ENCODE data around the gene HSPA1B.
"Not testable (repeated sequence)": the region's sequence is repeated elsewhere in the genome, so short reads cannot be mapped to it uniquely, and the experiment has no call there.

Gene HSPA1B

DNA sequence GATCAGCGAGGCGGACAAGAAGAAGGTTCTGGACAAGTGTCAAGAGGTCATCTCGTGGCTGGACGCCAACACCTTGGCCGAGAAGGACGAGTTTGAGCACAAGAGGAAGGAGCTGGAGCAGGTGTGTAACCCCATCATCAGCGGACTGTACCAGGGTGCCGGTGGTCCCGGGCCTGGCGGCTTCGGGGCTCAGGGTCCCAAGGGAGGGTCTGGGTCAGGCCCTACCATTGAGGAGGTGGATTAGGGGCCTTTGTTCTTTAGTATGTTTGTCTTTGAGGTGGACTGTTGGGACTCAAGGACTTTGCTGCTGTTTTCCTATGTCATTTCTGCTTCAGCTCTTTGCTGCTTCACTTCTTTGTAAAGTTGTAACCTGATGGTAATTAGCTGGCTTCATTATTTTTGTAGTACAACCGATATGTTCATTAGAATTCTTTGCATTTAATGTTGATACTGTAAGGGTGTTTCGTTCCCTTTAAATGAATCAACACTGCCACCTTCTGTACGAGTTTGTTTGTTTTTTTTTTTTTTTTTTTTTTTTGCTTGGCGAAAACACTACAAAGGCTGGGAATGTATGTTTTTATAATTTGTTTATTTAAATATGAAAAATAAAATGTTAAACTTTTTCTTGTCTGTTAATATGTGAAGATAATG is 2.2 kb downstream of the HSPA1B start:
- DNase-seq = peak; percentile 72

GRCh38 chr6:31830886-31831335 is 3.4 kb downstream of the HSPA1B start:
- DNase-seq = no peak

- DNase-seq = no peak
Measured at GRCh38 chr6:31831350-31832215, 4.0 kb downstream of the HSPA1B start.

DNA sequence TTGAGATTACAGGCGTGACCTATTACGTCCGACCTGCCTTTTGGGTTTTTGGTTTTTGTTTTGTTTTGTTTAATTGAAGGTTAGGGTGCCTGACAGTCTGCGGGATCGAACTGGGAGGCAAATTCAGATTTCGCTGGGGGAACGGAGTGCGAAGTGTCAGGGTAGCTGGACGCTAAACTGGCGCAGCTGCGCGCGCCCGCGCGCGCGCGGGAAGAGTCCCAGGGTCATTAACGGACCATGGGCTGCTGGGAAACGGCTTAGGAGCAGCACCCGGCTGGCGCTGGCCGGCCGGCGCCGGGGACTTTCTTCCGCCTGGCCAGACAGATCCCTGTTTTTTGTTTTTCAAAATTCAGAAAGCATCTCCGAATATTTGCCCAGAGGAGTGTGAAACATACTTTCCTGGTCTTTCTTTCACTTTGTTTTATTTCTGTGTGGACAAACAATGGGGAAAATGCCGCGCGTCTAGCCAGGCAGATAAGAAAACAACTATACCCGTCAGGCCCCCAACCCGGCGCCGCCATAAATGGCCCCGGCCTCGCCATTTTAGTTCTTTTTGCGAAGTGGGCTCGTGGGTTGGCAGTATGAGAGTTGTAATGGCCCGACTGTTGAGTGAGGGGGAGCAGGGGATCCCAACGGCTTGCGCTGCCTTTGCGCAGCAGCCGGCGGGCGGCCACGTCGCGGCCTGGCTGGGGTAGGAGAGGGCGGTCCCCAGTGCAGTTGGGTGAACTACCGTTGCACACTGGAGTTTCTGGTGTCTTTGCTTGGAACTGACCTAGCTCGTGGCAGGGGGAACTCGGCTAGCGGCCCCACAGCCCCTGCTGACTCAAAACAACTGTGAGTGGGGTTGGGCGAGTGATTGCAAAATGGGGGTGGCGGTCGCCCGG is 7.1 kb downstream of the HSPA1B start:
- DNase-seq = peak; percentile 98

DNA sequence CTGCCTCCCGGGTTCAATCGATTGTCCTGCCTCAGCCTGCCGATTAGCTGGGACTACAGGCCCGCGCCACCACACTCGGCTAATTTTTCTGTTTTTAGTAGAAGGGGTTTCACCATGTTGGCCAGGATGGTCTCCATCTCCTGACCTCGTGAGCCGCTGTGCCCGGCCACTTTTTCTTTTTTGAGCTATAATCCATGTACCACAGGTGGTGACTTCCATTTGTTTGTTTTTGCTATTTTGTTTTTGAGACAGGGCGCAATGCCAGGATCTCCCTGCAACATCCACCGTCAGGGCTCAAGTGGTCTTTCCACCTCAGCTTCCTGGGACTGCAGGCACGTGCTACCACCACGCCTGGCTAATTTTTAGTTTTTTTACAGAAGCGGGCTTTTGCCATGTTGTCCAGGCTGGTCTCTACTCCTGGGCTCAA is 8.5 kb downstream of the HSPA1B start:
- DNase-seq = peak; percentile 62

GRCh38 chr6:31836474-31837368 is 9.2 kb downstream of the HSPA1B start:
- peak; percentile 37 for DNase-seq

DNA sequence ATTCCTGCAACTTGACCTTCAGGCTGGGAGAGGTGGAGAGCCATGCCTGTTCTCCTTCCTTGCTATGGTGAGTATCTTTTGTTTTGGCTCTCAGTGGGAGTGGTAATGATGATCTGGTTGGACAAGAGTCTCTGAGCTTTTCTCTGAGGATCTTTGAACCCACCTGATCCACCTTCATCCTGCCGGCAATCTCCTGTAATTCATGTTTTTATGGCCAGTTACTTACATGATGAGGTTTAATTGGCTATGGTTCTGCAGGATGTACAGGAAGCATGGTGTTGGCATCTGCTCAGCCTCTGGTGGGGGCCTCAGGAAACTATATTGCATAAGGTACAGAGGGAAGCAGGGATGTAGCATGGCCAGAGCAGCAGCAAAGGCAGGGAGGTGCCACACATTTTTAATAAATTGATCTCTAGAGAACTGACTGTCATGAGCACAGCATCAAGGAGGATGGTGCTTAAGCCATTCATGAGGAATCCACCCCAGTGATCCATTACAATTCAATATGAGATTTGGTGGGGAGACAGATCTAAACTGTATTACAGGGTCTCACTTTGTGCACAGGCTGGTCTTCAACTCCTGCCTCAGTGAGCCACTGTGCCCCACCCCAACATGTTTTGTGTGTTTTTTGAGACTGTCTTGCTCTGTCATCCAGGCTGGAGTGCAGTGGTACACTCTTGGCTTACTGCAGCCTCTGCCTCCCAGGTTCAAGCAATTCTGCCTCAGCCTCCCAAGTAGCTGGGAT is 10.0 kb downstream of the HSPA1B start:
- no peak for DNase-seq

DNA sequence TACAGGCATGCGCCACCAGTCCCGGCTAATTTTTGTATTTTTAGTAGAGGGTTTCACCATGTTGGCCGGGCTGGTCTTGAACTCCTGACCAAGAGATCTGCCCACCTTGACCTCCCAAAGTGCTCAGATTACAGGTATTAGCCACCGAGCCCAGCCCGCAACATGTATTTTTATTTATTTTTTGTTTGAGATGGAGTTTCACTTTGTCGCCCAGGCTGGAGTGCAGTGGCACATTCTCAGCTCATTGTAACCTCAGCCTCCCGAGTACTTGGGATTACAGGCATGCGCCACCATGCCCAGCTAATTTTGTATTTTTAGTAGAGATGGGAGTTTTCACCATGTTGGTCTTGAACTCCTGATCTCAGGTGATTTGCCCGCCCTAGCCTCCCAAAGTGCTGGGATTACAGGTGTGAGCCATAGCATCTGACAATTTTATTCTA is 10.6 kb downstream of the HSPA1B start:
- not testable (repeated sequence) for DNase-seq

DNA sequence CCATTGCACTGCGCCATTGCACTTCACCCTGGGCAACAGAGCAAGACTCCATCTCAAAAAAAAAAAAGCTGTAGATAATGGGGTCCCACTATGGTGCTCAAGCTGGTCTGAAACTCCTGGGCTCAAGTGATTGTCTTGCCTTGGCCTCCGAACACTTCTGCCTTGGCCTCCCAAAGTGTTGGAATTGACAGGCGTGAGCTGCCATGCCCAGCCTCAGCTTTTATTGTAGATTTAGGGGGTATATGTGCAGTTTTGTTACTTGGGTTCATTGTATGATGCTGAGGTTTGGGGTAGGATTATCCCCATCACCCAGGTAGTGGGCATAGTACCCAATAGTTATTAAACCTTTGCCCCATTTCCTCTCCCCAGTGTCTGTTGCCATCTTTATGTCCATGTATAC is 11.4 kb downstream of the HSPA1B start:
- no peak for DNase-seq

DNA sequence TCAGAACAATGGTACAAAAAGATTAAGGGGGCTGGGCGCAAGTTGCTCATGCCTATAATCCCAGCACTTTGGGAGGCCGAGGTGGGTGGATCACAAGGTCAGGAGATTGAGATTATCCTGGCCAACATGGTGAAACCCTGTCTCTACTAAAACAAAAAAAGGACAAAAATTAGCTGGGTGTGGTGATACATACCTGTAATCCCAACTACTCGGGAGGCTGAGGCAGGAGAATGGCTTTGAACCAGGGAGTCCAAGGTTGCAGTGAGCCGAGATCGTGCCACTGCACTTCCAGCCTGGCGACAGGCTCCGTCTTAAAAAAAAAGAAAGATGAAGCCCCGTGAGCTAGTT is 12.2 kb downstream of the HSPA1B start:
- not testable (repeated sequence) for DNase-seq

- no peak for DNase-seq
Measured at GRCh38 chr6:31842053-31842452, 14.5 kb downstream of the HSPA1B start.

DNA sequence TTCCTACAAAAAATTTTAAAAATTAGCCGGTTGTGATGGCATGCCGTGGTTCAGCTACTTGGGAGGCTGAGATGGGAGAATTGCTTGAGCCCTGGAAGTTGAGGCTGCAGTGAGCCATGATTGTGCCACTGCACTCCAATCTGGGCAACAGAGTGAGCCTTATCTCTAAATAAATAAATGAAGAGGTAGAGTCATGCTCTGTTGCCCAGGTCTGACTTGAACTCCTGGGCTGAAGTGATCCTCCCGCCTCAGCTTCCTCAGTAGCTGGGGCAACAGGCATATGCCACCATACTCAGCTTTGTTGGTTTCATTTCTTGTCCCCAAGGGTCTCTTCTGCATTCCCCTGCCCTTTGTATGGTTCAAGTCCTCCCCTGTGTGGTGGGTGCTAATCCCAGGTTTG is 17.0 kb downstream of the HSPA1B start:
- DNase-seq = peak; percentile 45

- DNase-seq = no peak
Measured at GRCh38 chr6:31847276-31847978, 19.9 kb downstream of the HSPA1B start.

GRCh38 chr6:31850765-31851484 is 23.4 kb downstream of the HSPA1B start:
- DNase-seq = no peak

DNA sequence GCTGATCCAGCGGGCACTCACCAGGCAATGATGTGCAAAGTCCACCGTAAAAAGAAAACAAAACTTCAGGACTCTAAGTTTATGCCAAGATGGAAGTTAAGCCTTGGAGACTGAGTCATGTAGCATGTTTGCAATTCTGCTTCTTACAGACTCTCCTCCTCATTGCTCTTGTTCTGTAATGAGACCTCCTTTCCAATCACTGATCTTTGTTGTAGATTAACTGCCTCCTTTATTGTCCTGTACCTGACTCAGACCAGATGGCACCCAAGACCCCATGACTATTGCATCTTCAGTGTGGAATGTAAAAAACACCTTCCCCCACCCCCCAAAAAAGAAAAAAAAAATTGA is 23.9 kb downstream of the HSPA1B start:
- no peak for DNase-seq

GRCh38 chr6:31851980-31852718 is 24.6 kb downstream of the HSPA1B start:
- DNase-seq = peak; percentile 41

DNA sequence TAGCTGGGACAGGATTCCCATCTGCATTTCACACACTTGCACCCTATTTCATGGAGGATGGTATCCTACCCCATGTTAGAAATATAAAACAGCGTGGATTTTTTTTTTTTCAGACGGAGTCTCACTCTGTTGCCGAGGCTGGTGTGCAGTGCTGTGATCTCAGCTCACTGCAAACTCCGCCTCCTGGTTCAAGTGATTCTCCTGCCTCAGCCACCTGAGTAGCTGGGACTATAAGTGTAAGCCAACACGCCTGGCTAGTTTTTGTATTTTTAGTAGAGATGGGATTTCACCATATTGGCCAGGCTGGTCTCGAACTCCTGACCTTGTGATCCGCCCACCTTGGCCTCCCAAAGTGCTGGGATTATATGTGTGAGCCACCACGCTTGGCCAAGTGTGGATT is 30.2 kb downstream of the HSPA1B start:
- DNase-seq = not testable (repeated sequence)

DNA sequence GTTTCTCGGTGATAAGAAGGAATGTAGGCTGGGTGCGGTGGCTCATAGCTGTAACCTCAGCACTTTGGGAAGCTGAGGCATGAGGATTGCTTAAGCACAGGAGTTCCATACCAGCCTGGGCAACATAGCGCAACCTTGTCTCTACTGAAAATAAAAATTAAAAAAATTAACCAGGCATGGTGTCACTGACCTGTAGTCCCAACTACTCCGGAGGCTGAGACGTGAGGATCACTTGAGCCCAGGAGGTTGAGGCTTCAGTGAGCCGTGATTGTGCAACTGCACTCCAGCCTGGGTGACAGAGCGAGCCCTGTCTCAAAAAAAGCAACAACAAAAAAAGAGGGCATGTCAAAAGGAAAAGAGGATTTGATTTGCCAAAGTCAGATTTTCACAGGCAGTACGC is 31.2 kb downstream of the HSPA1B start:
- DNase-seq = no peak

GRCh38 chr6:31859923-31860322 is 32.4 kb downstream of the HSPA1B start:
- DNase-seq = no peak

Data from DMS53 (cell line).